ENCODE measurements around the gene KRT84. TPM values are rescaled to one million over a fixed set of nuclear protein-coding genes. Genes with fewer than 3 reads are reported as not detected.

KRT84 gene
- total RNA-seq, 3 donors from 2014 or later: not detected

DNA sequence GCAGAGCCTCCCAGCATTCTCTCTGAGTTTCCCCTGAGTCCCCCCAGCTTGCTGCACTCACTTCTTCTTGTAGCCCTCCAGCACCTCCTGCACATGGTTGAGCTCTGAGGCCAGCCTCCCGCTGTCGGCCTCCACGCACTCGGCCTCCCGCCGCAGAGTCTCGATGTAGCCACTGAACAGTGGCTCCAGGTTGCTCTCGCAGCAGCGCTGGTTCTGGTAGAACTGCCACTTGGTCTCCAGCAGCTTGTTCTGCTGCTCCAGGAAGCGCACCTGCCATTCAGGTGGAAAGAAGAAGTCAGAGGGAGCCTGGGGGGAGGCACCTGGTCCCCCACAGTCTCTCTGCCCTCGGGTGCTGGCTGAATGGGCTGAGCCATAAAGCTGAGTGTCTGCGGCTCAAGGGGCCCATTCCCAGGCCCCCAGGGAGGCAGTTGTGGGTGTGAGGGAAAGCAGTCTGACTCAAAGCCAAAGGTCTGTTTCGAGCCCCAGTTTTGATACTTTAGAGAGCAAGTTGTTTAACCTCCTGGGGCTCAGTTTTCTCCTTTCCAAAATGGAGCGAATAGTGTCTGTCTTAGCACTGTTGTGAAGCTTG, 20.5 kb downstream of the KRT84 start:
- Mint-ChIP-seq H3K27me3 (ENCODE audit: low read depth) (peaks cover 5% of the 10 kb centered on the region), H3K4me3 (no peak overlapping the region), H3K9me3 (no peaks in the 10 kb centered on the region), H3K36me3 (ENCODE audit: insufficient read depth) (no peaks in the 10 kb centered on the region), H3K4me1 (ENCODE audit: low read depth) (peaks cover 2% of the 10 kb centered on the region)
- DNase-seq (no peak), ATAC-seq (no peak)

DNA sequence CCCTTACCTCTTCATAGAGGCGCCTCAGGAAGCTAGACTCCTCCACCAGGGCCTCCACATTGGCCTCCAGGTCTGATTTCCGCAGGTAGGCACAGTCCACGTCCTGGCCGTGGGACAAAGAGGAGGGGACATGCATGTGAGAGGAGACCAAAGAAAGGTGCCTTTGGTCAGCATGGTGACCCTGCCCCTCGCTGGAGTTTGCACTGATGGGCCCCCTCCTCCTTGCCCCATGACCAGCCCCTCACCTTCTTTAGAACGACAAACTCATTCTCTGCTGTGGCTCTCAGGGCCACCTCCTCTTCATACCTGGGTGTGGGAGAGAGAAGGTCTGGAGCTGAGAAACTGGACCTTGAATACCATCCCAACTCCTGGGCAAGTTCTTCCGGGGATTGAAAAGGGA, 21.4 kb downstream of the KRT84 start:
- Mint-ChIP-seq H3K27me3 (ENCODE audit: low read depth) (peaks cover 9% of the 10 kb centered on the region), H3K4me1 (ENCODE audit: low read depth) (peaks cover 10% of the 10 kb centered on the region), H3K36me3 (ENCODE audit: insufficient read depth) (no peaks in the 10 kb centered on the region), H3K4me3 (no peak overlapping the region), H3K9me3 (no peaks in the 10 kb centered on the region)
- DNase-seq (no peak), ATAC-seq (no peak)

GRCh38 chr12:52363111-52363679, 22.3 kb downstream of the KRT84 start:
- H3K4me3 Mint-ChIP-seq: no peak overlapping the region

DNA sequence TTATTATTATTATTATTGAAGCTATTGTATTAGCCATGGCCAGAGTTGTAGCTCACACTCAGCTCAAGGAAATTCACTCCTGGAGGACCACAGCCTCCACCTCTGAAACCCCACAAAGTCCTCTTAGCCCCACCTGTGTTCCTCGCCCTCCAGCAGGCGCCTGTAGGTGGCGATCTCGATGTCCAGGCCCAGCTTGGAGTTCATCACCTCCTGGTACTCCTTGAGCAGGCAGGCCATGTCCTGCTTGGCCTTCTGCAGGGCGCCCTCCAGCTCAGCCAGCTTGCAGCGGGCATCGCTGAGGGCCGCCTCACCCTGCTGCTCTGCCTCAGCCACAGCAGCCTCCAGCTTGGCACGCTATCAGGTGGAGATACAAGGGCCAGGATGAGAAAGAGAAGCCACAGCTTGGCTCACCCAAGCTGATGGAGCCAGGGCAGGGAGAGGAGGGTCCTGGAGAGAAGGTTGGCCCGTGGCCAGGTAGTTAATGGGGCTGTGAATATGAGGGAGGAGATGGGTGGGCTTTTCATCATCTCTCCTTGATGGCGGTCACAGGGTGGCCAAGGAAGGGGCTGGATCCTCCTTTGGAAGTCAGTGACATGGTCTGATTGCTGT, 23.2 kb downstream of the KRT84 start:
- Mint-ChIP-seq H3K4me1 (ENCODE audit: low read depth) (peaks cover 23% of the 10 kb centered on the region), H3K36me3 (ENCODE audit: insufficient read depth) (no peaks in the 10 kb centered on the region), H3K4me3 (no peak overlapping the region), H3K27me3 (ENCODE audit: low read depth) (peaks cover 8% of the 10 kb centered on the region), H3K9me3 (no peaks in the 10 kb centered on the region)
- ATAC-seq (no peak), DNase-seq (no peak)

More at GRCh38 chr12:52363111-52363679, 22.3 kb downstream of the KRT84 start:
- Mint-ChIP-seq H3K36me3 (ENCODE audit: insufficient read depth) (no peaks in the 10 kb centered on the region), H3K4me1 (ENCODE audit: low read depth) (peaks cover 19% of the 10 kb centered on the region), H3K9me3 (no peaks in the 10 kb centered on the region), H3K27me3 (ENCODE audit: low read depth) (peaks cover 9% of the 10 kb centered on the region)
- ATAC-seq: no peak
- no peak for DNase-seq

DNA sequence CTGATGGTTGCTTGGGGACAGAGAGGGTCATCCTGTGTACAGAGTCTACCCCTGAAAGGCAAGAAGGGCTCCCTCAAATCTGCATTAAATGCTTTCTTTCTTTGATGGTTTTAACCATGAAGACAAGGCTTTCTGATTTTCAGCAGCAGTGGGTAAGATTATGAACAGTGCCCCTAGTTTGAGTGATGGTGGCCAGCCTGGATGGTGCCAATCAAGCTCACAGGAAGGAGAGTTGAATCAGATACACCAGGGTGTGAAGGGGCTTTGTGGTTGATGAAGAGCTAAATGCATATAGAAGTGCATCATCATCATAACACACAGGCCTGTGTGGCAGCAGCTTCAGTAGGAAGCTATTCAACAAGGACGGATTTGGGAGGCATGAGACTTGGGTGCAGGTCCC, 23.9 kb downstream of the KRT84 start:
- ATAC-seq: no peak
- no peaks in the 10 kb centered on the region for H3K9me3 Mint-ChIP-seq
- no peak for DNase-seq
- H3K36me3 Mint-ChIP-seq (ENCODE audit: insufficient read depth): no peaks in the 10 kb centered on the region
- H3K4me1 Mint-ChIP-seq (ENCODE audit: low read depth): peaks cover 23% of the 10 kb centered on the region
- H3K27me3 Mint-ChIP-seq (ENCODE audit: low read depth): peaks cover 8% of the 10 kb centered on the region
- no peak overlapping the region for H3K4me3 Mint-ChIP-seq

- Mint-ChIP-seq H3K4me1 (ENCODE audit: low read depth) (peaks cover 23% of the 10 kb centered on the region), H3K4me3 (no peak overlapping the region), H3K9me3 (no peaks in the 10 kb centered on the region), H3K27me3 (ENCODE audit: low read depth) (peaks cover 8% of the 10 kb centered on the region), H3K36me3 (ENCODE audit: insufficient read depth) (no peaks in the 10 kb centered on the region)
- DNase-seq (no peak), ATAC-seq (no peak)
Observed at GRCh38 chr12:52360663-52361271, 24.7 kb downstream of the KRT84 start.

DNA sequence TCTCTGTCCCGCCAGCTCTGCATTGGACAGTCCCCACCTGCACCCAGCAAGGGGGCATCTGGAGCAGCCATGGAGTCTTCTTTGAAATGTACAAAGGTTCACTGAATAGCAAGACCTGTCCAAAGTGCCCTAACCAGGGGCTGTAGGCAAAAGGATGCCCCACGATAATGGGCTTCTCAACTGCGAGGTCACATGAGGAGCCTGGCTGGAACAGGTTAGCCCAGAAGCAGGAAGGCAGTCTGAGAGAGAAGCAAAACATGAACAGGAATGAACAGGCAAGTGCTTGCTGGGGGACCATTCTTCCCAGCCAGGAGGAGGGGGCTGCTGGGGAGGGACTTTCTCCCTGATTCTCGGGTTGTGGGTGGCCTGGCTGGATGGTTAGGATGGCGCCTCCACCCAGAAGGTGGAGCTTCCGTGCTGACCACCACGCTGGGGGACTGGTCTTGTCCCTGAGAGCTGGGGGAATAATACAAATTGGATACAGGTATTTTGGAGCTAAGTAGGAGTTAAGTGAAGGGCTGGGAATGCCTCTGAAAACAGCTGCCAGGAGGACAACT, 25.3 kb downstream of the KRT84 start:
- Mint-ChIP-seq H3K4me3 (no peak overlapping the region), H3K27me3 (ENCODE audit: low read depth) (peaks cover 8% of the 10 kb centered on the region), H3K4me1 (ENCODE audit: low read depth) (peaks cover 23% of the 10 kb centered on the region), H3K36me3 (ENCODE audit: insufficient read depth) (no peaks in the 10 kb centered on the region), H3K9me3 (no peaks in the 10 kb centered on the region)
- DNase-seq (no peak), ATAC-seq (no peak)

DNA sequence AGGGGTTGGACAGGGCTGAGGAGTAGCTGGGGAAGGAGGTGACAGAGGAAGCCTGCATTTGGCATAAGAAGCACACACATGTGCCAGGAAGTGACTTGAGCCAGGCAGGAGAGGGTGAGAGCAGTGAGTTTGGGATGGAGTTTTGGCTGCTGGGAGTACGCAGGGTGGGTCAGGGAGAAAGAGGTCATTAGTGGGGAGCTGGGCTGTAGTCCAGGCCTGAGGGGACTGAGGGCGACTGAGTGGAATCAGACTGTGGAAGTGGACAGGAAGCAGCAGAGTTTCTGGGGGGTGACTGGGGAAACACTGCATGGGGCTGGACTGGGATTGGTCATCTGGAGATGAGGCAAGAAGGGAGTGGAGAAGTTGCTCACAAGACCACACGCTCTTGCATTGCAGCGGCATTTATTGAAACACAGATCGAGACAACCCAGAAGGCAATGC, 25.8 kb downstream of the KRT84 start:
- Mint-ChIP-seq H3K4me3 (no peak overlapping the region), H3K4me1 (ENCODE audit: low read depth) (peaks cover 23% of the 10 kb centered on the region), H3K36me3 (ENCODE audit: insufficient read depth) (no peaks in the 10 kb centered on the region), H3K27me3 (ENCODE audit: low read depth) (peaks cover 8% of the 10 kb centered on the region), H3K9me3 (no peaks in the 10 kb centered on the region)
- DNase-seq (no peak), ATAC-seq (no peak)

DNA sequence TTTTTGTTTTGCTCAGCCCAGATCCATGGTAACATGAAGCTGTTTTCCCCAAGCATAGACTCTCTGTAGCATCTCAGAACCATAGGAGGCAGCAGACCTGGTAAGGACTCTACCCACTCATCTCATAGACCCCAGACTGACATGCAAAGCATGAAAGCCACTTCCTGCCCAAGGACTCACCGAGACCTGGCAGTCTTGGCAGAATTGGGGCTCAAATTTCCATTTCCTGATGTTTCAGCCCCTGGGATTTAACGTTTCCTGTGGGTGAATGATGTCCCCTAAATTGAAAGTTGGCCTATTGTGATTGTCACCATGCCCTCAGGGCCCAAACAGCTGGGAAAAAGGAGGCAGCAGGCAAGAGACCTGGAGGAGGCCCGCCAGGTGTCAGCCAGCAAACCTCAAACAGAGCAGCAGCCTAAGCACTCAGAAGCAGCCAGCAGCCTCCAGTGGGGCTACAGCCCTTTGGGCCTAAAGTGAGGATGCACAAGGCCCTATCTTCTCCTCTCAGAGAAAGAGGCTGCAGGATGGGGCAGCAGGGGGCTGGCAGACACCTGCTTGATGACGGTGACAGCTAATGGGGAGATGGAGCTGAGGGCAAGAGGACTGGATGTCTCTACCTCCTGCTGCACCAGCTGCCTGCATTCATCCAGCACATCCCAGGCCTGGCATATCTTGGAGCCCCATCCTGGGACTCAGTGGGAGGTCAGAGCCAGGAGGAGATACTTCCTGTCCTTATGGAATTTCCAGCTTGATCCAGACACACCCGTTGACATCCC, 26.7 kb downstream of the KRT84 start:
- Mint-ChIP-seq H3K9me3 (no peaks in the 10 kb centered on the region), H3K27me3 (ENCODE audit: low read depth) (peaks cover 8% of the 10 kb centered on the region), H3K4me3 (no peak overlapping the region), H3K4me1 (ENCODE audit: low read depth) (peaks cover 23% of the 10 kb centered on the region), H3K36me3 (ENCODE audit: insufficient read depth) (no peaks in the 10 kb centered on the region)
- no peak for DNase-seq
- ATAC-seq: peak; percentile 81 to 86

- DNase-seq (no peak), ATAC-seq (no peak)
- H3K27me3 Mint-ChIP-seq (ENCODE audit: low read depth): peaks cover 8% of the 10 kb centered on the region
- H3K9me3 Mint-ChIP-seq: no peaks in the 10 kb centered on the region
- H3K4me3 Mint-ChIP-seq: no peak overlapping the region
- no peaks in the 10 kb centered on the region for H3K36me3 Mint-ChIP-seq (ENCODE audit: insufficient read depth)
- H3K4me1 Mint-ChIP-seq (ENCODE audit: low read depth): peaks cover 33% of the 10 kb centered on the region
Observed at GRCh38 chr12:52356762-52357580, 28.5 kb downstream of the KRT84 start.

DNA sequence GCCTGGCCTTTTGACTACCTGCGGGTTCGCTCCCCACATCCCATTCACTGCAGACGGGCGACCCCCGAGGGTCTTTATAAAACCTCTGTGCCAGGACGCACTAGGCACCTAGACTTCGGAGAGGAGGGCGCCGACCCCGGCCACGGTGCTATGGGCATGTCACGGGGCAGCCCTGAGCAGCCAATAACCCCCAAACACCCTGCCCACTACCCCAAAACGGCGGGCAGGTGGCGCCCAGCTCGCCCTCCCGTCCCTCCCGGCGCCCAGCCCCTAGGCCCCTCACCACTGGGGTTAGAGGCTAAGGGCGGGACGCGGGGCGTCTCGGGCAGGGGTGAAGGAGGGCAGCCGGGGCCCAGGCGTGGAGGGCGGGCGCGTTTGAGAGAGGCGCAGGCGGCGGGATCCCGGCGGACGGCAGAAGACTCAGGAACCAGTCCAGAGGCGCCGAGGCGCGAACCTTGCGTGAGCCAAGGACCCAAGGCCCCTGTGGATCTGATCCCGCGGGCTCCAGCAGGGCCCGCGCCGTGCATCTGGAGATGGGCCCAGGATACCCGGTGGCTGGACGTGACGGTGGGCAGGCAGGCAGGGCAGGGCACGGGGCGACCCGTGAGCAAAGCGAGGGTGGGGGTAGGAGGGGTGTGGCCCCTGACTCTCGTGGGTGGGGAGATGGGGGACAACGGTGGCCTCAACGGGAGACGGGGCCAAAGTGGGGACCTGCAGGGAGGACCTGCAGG, 29.3 kb downstream of the KRT84 start:
- H3K27me3 Mint-ChIP-seq (ENCODE audit: low read depth): peaks cover 8% of the 10 kb centered on the region
- no peaks in the 10 kb centered on the region for H3K9me3 Mint-ChIP-seq
- H3K36me3 Mint-ChIP-seq (ENCODE audit: insufficient read depth): no peaks in the 10 kb centered on the region
- no peak for ATAC-seq
- no peak overlapping the region for H3K4me3 Mint-ChIP-seq
- no peak for DNase-seq
- H3K4me1 Mint-ChIP-seq (ENCODE audit: low read depth): peaks cover 38% of the 10 kb centered on the region

DNA sequence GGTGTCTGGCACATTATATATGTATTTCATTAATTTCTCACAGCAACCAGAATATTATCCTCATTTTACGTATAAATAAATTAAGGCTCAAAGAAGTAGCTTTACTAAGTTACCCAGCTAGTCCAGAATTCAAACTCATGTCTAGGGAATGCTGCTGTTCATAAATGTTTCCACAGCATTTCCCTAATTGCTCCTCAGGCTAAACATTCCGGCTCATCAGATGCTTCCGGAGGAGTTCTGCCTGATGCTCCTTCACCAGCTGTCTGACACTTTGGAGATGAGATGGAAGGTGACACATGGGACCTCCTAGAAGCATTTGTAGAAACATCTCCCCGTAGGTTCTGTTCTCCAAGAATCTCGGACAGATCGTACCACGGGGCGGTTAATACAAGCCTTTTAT, 30.3 kb downstream of the KRT84 start:
- ATAC-seq (no peak), DNase-seq (no peak)
- Mint-ChIP-seq H3K4me1 (ENCODE audit: low read depth) (peaks cover 42% of the 10 kb centered on the region), H3K9me3 (no peaks in the 10 kb centered on the region), H3K27me3 (ENCODE audit: low read depth) (peaks cover 8% of the 10 kb centered on the region), H3K36me3 (ENCODE audit: insufficient read depth) (no peaks in the 10 kb centered on the region), H3K4me3 (no peak overlapping the region)

DNA sequence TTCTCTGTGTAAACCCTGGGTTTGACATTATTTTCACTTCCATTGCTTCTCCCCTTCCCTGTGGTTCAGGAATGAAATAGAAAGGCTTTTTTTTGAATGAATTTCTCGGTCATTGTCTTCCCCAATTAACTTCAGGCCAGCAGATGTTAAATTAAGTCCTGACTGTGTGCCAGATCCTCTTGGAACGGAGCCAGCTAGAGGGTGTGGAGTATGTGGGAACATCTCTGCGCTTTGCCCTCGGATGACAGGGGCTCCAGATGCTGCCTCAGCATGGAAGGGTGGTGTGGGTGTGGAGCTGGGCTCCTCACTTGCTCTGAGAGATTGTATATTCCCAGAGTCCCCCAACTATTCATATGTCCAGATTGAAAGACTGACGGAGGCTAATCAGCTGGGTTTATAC, 31.3 kb downstream of the KRT84 start:
- Mint-ChIP-seq H3K9me3 (no peaks in the 10 kb centered on the region), H3K4me3 (no peak overlapping the region), H3K27me3 (ENCODE audit: low read depth) (peaks cover 5% of the 10 kb centered on the region), H3K4me1 (ENCODE audit: low read depth) (peaks cover 34% of the 10 kb centered on the region), H3K36me3 (ENCODE audit: insufficient read depth) (no peaks in the 10 kb centered on the region)
- DNase-seq (no peak), ATAC-seq (no peak)

All from activated T-cell treated with anti-CD3 and anti-CD28 coated beads, Interleukin-2, amount 50 U/mL, for 4 hours (primary cell).